Activated B cell treated with CpG ODN at 0.5 μM for 24 hours (primary cell): ENCODE measurements around the gene OGG1. TPM values are rescaled to one million over a fixed set of nuclear protein-coding genes. Genes with fewer than 3 reads are reported as not detected.

Source experiments
- ATAC-seq: fragments of 200-7000 bp; cut with Tn5 transposase; one replicate; pipeline ENCODE4 v1.10.0; 2021; ENCODE audit warnings: low read depth, mild to moderate bottlenecking, moderate library complexity
- CTCF ChIA-PET: fragments of 350-600 bp; sonication (Branson Sonifier 250); formaldehyde crosslinking; loops from one replicate; lab custom pipeline; 2021; ENCODE audit warnings: antibody characterized with exemption; lab: Charles Lee
- POLR2A ChIA-PET: fragments of 350-600 bp; sonication (Branson Sonifier 250); formaldehyde crosslinking; loops from one replicate; lab custom pipeline; 2021; ENCODE audit warnings: antibody characterized with exemption; lab: Charles Lee
- DNase-seq: peaks from one replicate; pipeline ENCODE4 v3.0.0; 2022
- H3K27ac Mint-ChIP-seq: one replicate; pipeline ENCODE4 v1.8.0; 2020; ENCODE audit warnings: mixed read lengths
- H3K27me3 Mint-ChIP-seq: one replicate; pipeline ENCODE4 v1.8.0; 2021; ENCODE audit warnings: mixed read lengths
- H3K36me3 Mint-ChIP-seq: one replicate; pipeline ENCODE4 v1.8.0; 2021; ENCODE audit warnings: low read depth, mixed read lengths
- H3K4me1 Mint-ChIP-seq: one replicate; pipeline ENCODE4 v1.8.0; 2021; ENCODE audit warnings: mixed read lengths
- H3K4me3 Mint-ChIP-seq: one replicate; pipeline ENCODE4 v1.8.0; 2020; ENCODE audit warnings: mild to moderate bottlenecking, mixed read lengths
- H3K9me3 Mint-ChIP-seq: one replicate; pipeline ENCODE4 v1.8.0; 2020; ENCODE audit warnings: mixed read lengths
- CTCF ChIP-seq: fragments of 200-600 bp; IDR thresholded peaks from one replicate; pipeline ENCODE4 v1.8.0; 2022; ENCODE audit warnings: antibody characterized with exemption, mild to moderate bottlenecking
- intact Hi-C: fragments of 100-400 bp; cut with micrococcal nuclease; formaldehyde crosslinking; loops from one replicate; pipeline ENCODE4 v1.15.1; 2024
- total RNA-seq: library from RNA; stranded (reverse); gene quantifications from 2 replicates; pipeline ENCODE4 v1.2.3, GENCODE V29; 2022

OGG1 gene
- total RNA-seq, 1 donor from 2014 or later, result 60.7 TPM

GRCh38 chr3:9739181-9739580 lies 10.6 kb upstream of the OGG1 start:
- no peaks in the 10 kb centered on the region for H3K9me3 Mint-ChIP-seq
- peaks cover 90% of the 10 kb centered on the region for H3K36me3 Mint-ChIP-seq
- no peak overlapping the region for H3K4me3 Mint-ChIP-seq
- POLR2A ChIA-PET, result no interaction called here
- peaks cover 12% of the 10 kb centered on the region for H3K4me1 Mint-ChIP-seq
- CTCF ChIA-PET, result interaction anchor here (1.3 kb wide), 1 partner anchor 12 kb away, joined by 4 read pairs; no protein-coding TSS in a partner anchor
- no peaks in the 10 kb centered on the region for H3K27me3 Mint-ChIP-seq
- TF ChIP-seq CTCF, result no peak
- intact Hi-C loops, result no loop called here
- no peak overlapping the region for H3K27ac Mint-ChIP-seq
- no peak for ATAC-seq
- DNase-seq, result no peak

- H3K27me3 Mint-ChIP-seq, result no peaks in the 10 kb centered on the region
- intact Hi-C loops, result no loop called here
- H3K9me3 Mint-ChIP-seq, result no peaks in the 10 kb centered on the region
- peaks cover 96% of the 10 kb centered on the region for H3K36me3 Mint-ChIP-seq
- no peaks in the 10 kb centered on the region for H3K4me1 Mint-ChIP-seq
- H3K4me3 Mint-ChIP-seq, result no peak overlapping the region
- no peak for ATAC-seq
- DNase-seq, result no peak
- ChIA-PET POLR2A (interaction anchor here (0.6 to 1.1 kb wide), 3 partner anchors 11 to 346 kb away, joined by 4 to 12 read pairs (median 7); partner anchors contain the start of gene BRPF1), CTCF (no interaction called here)
- no peak for TF ChIP-seq CTCF
- H3K27ac Mint-ChIP-seq, result no peak overlapping the region
Observed at GRCh38 chr3:9742560-9742959, 7.2 kb upstream of the OGG1 start.

GRCh38 chr3:9743548-9743947 lies 6.2 kb upstream of the OGG1 start:
- Mint-ChIP-seq H3K4me3 (no peak overlapping the region), H3K36me3 (peaks cover 92% of the 10 kb centered on the region), H3K4me1 (no peaks in the 10 kb centered on the region), H3K27ac (no peak overlapping the region), H3K27me3 (no peaks in the 10 kb centered on the region), H3K9me3 (no peaks in the 10 kb centered on the region)
- no peak for TF ChIP-seq CTCF
- DNase-seq (no peak), ATAC-seq (no peak)
- intact Hi-C loops, result no loop called here
- POLR2A ChIA-PET, result interaction anchor here (0.8 kb wide), 1 partner anchor 347 kb away, joined by 4 read pairs; no protein-coding TSS in a partner anchor
- CTCF ChIA-PET, result no interaction called here

GRCh38 chr3:9744162-9744561 lies 5.6 kb upstream of the OGG1 start:
- H3K4me3 Mint-ChIP-seq, result no peak overlapping the region
- CTCF ChIA-PET, result no interaction called here
- no peak for TF ChIP-seq CTCF
- no peak for DNase-seq
- POLR2A ChIA-PET, result no interaction called here
- H3K36me3 Mint-ChIP-seq, result peaks cover 86% of the 10 kb centered on the region
- H3K27ac Mint-ChIP-seq, result no peak overlapping the region
- H3K27me3 Mint-ChIP-seq, result no peaks in the 10 kb centered on the region
- H3K4me1 Mint-ChIP-seq, result peaks cover 3% of the 10 kb centered on the region
- ATAC-seq, result no peak
- intact Hi-C loops, result no loop called here
- no peaks in the 10 kb centered on the region for H3K9me3 Mint-ChIP-seq

DNA sequence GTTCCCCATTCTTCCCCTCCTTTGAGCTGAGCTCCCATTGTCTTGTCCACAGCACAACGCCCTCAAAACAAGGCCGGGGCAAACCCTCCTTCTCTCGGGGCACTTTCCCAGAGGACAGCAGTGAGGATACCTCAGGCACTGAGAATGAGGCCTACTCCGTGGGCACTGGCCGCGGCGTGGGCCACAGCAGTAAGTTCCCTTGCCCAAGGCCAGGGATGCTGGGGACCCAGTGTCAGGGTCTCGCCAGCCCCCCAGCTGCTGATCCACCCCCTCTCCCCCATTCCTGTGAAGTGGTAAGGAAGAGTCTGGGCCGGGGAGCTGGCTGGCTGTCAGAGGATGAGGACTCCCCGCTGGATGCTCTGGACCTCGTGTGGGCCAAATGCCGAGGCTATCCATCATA lies 4.2 kb upstream of the OGG1 start:
- ChIA-PET CTCF (no interaction called here), POLR2A (no interaction called here)
- Mint-ChIP-seq H3K36me3 (peaks cover 83% of the 10 kb centered on the region), H3K4me3 (no peak overlapping the region), H3K9me3 (no peaks in the 10 kb centered on the region), H3K27ac (no peak overlapping the region), H3K27me3 (no peaks in the 10 kb centered on the region), H3K4me1 (peaks cover 16% of the 10 kb centered on the region)
- no peak for ATAC-seq
- DNase-seq, result no peak
- no peak for TF ChIP-seq CTCF
- intact Hi-C loops, result no loop called here
